Measurements from ENCODE around the gene SLC25A23.

The SLC25A23 gene

DNA sequence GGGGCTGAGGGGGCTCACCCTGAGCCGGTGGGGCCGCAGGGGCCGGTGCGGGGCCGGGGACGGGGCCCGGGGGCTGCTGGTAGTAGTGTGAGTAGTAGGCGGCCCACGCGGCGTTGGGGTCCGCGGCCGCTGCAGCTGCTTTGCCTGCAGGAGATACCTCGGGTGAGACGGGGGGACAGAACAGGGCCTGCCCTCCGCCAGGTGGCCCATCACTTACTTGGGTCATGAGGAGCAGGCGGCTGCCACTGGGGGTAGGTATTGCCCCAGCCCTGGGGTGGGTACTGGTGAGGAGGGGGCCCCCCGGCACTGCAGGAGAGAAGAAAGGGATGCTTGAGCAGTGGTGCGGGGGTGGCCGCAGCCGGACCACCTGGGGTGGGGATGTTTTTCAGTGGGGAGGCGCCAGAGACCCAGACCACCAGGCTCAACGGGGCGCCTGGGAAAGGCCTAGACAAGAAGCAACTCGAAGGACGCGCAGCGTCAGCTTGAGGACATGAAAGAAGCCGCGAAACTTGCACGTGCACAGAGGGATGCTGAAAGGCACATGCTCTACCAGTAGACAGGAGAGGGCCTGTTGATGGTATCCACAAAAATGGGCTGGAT, 43.9 kb downstream of the SLC25A23 start:
- Histone ChIP-seq H3K4me1 (ENCODE audit: low read length) (no peaks in the 10 kb centered on the region), H4K20me1 (ENCODE audit: insufficient read depth, low read length) (peaks cover 14% of the 10 kb centered on the region)
- DNase-seq: no peak

GRCh38 chr19:6414793-6415590, 44.6 kb downstream of the SLC25A23 start:
- no peaks in the 10 kb centered on the region for H3K9me3 ChIP-seq (replicated peaks; ENCODE audit: insufficient read depth, low read length)
- TF ChIP-seq, protein P1, sequence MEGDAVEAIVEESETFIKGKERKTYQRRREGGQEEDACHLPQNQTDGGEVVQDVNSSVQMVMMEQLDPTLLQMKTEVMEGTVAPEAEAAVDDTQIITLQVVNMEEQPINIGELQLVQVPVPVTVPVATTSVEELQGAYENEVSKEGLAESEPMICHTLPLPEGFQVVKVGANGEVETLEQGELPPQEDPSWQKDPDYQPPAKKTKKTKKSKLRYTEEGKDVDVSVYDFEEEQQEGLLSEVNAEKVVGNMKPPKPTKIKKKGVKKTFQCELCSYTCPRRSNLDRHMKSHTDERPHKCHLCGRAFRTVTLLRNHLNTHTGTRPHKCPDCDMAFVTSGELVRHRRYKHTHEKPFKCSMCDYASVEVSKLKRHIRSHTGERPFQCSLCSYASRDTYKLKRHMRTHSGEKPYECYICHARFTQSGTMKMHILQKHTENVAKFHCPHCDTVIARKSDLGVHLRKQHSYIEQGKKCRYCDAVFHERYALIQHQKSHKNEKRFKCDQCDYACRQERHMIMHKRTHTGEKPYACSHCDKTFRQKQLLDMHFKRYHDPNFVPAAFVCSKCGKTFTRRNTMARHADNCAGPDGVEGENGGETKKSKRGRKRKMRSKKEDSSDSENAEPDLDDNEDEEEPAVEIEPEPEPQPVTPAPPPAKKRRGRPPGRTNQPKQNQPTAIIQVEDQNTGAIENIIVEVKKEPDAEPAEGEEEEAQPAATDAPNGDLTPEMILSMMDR (IDR thresholded peaks at IDR 0.05; ENCODE audit: low read length): no peak
- TF ChIP-seq EZH2phosphoT487 (IDR thresholded peaks at IDR 0.05; ENCODE audit: low read length) (no peak), EZH2 (optimal IDR thresholded peaks at IDR 0.05; ENCODE audit: low read depth, low read length) (no peak)
- no peaks in the 10 kb centered on the region for H3K27me3 ChIP-seq (replicated peaks; ENCODE audit: insufficient read depth, low read length)
- peaks cover 8% of the 10 kb centered on the region; the same call in 1 of the 2 replicates for H4K20me1 ChIP-seq (ENCODE audit: insufficient read depth, low read length)
- no peak for DNase-seq
- no peak overlapping the region for H3K4me3 ChIP-seq (ENCODE audit: low read length)
- H3K27ac ChIP-seq (ENCODE audit: low read length): no peak overlapping the region
- no peak overlapping the region for H3K4me2 ChIP-seq (ENCODE audit: low read depth, low read length)
- peaks cover 36% of the 10 kb centered on the region for H3K36me3 ChIP-seq (replicated peaks; ENCODE audit: insufficient read depth, low read length)
- H2AFZ ChIP-seq (ENCODE audit: low read length): no peak overlapping the region
- peaks cover 29% of the 10 kb centered on the region for H3K79me2 ChIP-seq (ENCODE audit: low read length)
- no peaks in the 10 kb centered on the region for H3K9me2 ChIP-seq (replicated peaks; ENCODE audit: insufficient read depth, low read length)
- peaks cover 13% of the 10 kb centered on the region; the same call in 1 of the 2 replicates for H3F3A ChIP-seq (ENCODE audit: insufficient read depth, low read length)
- no peak overlapping the region for H3K9ac ChIP-seq (ENCODE audit: low read length)
- H3K4me1 ChIP-seq (ENCODE audit: low read length): no peaks in the 10 kb centered on the region

More for the DNA sequence above, 43.9 kb downstream of the SLC25A23 start:
- H3K9me2 ChIP-seq (replicated peaks; ENCODE audit: insufficient read depth, low read length): no peaks in the 10 kb centered on the region
- no peak for TF ChIP-seq EZH2 (optimal IDR thresholded peaks at IDR 0.05; ENCODE audit: low read depth, low read length)
- TF ChIP-seq EZH2phosphoT487 (IDR thresholded peaks at IDR 0.05; ENCODE audit: low read length): no peak
- TF ChIP-seq, protein P1 (IDR thresholded peaks at IDR 0.05; ENCODE audit: low read length): no peak
- H3K27ac ChIP-seq (ENCODE audit: low read length): no peak overlapping the region
- no peak overlapping the region for H3K9ac ChIP-seq (ENCODE audit: low read length)
- H2AFZ ChIP-seq (ENCODE audit: low read length): no peak overlapping the region
- H3K79me2 ChIP-seq (ENCODE audit: low read length): peaks cover 36% of the 10 kb centered on the region
- peaks cover 13% of the 10 kb centered on the region; the same call in 1 of the 2 replicates for H3F3A ChIP-seq (ENCODE audit: insufficient read depth, low read length)
- H3K4me3 ChIP-seq (ENCODE audit: low read length): no peak overlapping the region
- H3K9me3 ChIP-seq (replicated peaks; ENCODE audit: insufficient read depth, low read length): no peaks in the 10 kb centered on the region
- peaks cover 43% of the 10 kb centered on the region for H3K36me3 ChIP-seq (replicated peaks; ENCODE audit: insufficient read depth, low read length)
- H3K27me3 ChIP-seq (replicated peaks; ENCODE audit: insufficient read depth, low read length): no peaks in the 10 kb centered on the region
- H3K4me2 ChIP-seq (ENCODE audit: low read depth, low read length): no peak overlapping the region

DNA sequence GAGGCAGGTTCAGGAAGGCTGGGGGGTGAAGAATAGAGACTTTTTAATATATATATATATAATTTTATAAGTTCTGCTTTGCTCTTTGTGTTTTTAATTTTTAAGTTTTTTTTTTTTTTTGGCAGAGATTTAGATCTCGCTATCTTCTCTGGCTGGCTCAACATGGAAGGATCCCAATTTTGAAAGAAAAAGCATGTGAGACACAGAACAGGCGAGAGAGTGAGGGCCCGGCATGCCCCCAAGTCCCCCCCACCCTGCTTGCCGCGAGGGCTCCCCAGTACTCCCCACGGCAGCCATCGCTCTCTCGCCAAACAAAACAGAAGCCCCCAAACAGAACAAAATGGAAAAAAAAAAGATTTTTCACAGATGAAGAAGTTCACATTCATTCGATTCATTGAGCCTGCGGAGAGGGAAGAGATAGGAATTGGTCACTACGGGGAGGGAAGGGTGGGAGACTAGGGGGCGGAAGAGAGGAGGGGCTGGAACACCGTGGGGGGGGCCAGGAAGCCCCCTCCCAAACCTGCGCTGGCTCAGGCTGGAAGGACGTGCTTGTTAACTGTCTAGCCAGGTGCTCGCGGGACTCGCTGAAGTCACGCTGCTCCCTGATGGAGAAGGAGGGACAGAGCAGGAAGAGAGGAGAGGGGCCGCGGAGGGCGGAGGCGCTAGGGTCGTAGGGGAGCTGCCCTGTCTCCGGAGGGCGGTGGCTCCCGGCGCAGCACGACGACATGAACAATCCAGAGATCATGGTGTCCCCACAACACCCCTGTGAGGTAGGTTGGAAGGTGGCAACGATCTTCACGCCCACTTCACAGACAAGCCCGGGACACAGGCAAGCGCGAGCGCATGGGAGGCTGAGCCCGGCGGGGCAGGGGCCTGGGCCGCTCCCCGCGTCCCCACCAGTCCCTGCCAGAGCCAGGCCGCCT, 45.6 kb downstream of the SLC25A23 start:
- DNase-seq: no peak
- no peak for TF ChIP-seq EZH2phosphoT487 (IDR thresholded peaks at IDR 0.05; ENCODE audit: low read length)
- TF ChIP-seq, protein P1 (IDR thresholded peaks at IDR 0.05; ENCODE audit: low read length): no peak
- TF ChIP-seq EZH2 (optimal IDR thresholded peaks at IDR 0.05; ENCODE audit: low read depth, low read length): no peak
- Histone ChIP-seq H3K9ac (ENCODE audit: low read length) (no peak overlapping the region), H3K4me3 (ENCODE audit: low read length) (no peak overlapping the region), H3F3A (ENCODE audit: insufficient read depth, low read length) (peaks cover 13% of the 10 kb centered on the region; the same call in 1 of the 2 replicates), H3K4me1 (ENCODE audit: low read length) (no peaks in the 10 kb centered on the region), H3K27me3 (replicated peaks; ENCODE audit: insufficient read depth, low read length) (no peaks in the 10 kb centered on the region), H3K9me3 (replicated peaks; ENCODE audit: insufficient read depth, low read length) (no peaks in the 10 kb centered on the region), H3K27ac (ENCODE audit: low read length) (no peak overlapping the region), H3K36me3 (replicated peaks; ENCODE audit: insufficient read depth, low read length) (peaks cover 33% of the 10 kb centered on the region), H3K4me2 (ENCODE audit: low read depth, low read length) (no peak overlapping the region), H3K79me2 (ENCODE audit: low read length) (peaks cover 19% of the 10 kb centered on the region), H4K20me1 (ENCODE audit: insufficient read depth, low read length) (peaks cover 5% of the 10 kb centered on the region; the same call in 1 of the 2 replicates), H2AFZ (ENCODE audit: low read length) (no peak overlapping the region), H3K9me2 (replicated peaks; ENCODE audit: insufficient read depth, low read length) (no peaks in the 10 kb centered on the region)
